GM21528 (cell line): ENCODE data around the gene APOD.
"Not testable (repeated sequence)": the region's sequence is repeated elsewhere in the genome, so short reads cannot be mapped to it uniquely, and the experiment has no call there.

Experiments
- ATAC-seq: cut with Tn5 transposase; IDR thresholded peaks from one replicate; pipeline ENCODE4 v1.9.1; 2021; ENCODE audit warnings: mild to moderate bottlenecking, moderate library complexity; ENCODE audit not compliant: unreplicated experiment, low FRiP score

The APOD gene

GRCh38 chr3:195591220-195591619 lies 7.5 kb upstream of the APOD start:
- ATAC-seq, result no peak

GRCh38 chr3:195590381-195590780 lies 6.6 kb upstream of the APOD start:
- not testable (repeated sequence) for ATAC-seq

GRCh38 chr3:195589796-195590195 lies 6.1 kb upstream of the APOD start:
- ATAC-seq, result not testable (repeated sequence)

DNA sequence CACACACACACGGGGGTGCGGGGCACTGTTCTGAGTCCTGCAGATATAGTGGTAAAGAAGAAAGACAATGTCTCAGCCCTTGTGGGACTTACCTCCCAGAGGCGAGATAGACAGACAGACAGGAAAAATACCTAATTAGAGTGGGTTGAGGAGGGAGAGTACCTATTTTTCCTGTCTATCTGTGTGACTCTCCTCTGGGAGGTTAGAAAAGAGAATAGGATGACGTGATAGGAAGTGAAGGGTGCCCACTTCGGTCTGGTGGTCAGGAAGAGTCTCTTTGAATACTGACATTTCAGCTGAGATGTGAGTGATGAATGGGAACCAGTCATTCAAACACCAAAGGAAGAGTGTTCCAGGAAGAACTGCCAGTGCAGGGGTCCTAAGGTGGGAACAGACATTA lies 4.1 kb upstream of the APOD start:
- no peak for ATAC-seq

- ATAC-seq, result no peak
Measured at GRCh38 chr3:195587406-195587805, 3.7 kb upstream of the APOD start.

DNA sequence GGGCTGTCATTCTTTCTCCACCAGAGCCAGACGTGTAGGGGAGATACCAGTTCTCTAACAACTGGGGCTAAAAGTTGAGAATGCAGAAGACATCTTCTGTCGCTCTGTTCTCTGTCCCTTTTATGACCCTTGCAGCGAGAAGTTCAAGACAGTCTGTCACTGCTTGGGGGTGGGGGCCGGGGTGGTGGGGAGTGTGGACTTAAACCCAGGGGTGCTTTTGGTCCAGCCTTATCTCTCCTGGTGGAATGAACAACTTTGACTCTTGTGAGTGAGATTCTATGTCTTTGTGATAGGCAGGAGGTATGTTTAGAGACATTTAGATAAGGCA lies 767 bp upstream of the APOD start:
- ATAC-seq, result no peak

- ATAC-seq, result no peak
Measured at GRCh38 chr3:195582947-195583346, 793 bp downstream of the APOD start.

GRCh38 chr3:195580744-195581443 lies 2.8 kb downstream of the APOD start:
- no peak for ATAC-seq

DNA sequence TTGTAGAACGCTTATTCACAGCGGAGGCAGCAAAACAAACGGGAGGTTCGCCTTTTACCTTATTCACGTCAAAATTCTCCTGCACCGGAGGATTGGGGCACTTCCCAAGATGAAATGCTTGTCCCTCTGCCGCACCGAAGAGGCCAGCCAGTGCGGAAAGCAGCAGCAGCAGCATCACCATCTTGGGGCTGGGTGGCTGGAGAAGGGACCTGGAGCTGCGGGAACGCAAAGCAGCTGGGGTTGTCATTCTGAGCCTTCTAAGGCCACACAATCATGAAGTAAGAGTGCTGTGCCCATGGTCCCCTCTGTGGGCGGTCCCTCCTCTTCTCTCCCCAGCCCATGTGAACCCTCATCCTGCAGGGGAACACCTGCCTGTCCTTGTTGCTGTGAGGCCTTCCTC lies 4.5 kb downstream of the APOD start:
- ATAC-seq, result no peak

- ATAC-seq, result no peak
Measured at GRCh38 chr3:195578565-195578964, 5.2 kb downstream of the APOD start.

DNA sequence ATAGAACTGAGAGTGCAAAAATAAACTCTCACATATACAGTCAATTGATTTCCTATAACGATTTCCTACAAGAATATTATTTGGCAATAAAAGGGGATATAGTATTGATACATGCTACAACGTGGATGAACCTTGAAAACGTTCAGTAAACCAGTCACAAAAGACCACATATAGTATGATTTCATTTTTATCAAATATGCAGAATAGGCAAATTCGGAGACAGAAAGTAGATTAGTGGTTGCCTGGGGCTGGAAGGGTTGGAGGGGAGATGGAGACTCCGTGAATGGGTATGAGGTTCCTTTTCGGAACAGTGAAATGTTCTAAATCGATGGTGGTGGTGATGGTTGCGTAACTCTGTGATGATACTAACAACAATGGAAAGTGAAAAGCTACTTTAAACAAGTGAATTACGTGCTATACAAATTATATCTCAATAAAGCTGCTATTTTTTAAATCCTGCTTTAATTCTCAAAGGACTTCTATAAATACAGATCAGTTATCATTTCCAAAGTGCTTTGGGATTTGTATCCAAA lies 6.0 kb downstream of the APOD start:
- no peak for ATAC-seq

DNA sequence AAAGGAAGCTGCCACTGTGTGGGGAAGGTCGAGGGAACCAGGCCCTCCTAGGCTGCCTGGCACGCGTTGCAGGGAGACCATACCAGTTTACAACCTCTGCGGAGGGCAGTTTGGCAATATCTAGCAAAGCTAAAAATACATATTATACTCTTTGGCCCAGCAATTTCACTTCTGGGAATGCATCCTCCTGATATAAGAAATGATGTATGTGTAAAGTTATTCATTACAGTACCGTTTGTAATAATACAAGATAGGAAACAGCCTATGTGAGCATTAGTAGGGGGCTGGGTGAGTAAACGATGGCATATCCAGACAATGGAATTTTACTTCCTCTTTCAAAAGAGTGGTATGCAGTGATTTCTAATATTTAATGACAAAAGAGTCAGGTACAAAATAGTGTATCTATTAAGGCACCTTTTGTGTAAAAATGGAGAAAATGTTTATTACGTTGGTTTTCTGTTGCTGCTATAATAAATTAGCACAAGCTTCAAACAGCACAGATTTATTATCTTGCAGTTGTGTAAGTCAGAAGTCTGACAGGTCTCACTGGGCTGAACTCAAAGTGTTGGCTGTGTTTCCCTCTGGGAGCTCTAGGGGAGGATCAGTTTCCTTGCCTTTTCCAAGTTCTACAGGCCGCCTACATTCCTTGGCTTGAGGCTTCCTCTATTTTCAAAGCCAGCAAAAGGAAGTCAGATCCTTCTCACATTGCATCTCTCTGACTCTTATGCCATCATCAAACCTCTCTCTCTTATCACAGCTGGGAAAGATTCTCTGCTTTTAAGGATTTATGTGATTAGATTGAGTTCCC lies 9.0 kb downstream of the APOD start:
- no peak for ATAC-seq

- no peak for ATAC-seq
Measured at GRCh38 chr3:195573611-195574496, 9.9 kb downstream of the APOD start.

DNA sequence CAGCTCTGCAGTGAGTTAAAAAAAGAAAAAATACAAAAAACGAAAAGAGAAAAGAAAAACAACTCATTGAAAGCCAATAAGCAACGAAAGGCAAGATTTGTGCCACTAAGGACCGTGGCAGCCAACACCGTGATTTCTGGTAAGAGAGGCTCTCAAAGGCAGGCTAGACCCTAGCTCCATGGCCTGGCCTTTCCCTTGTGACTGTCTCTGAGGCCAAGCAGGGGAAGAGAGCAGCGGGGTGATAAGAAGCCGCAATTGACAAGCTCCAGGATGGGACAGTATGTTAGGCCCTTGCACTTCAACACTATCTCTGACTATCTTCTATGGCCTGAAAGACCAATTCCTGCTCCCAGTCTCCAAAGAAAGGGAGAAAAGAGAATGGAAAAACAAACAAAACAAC lies 12.4 kb downstream of the APOD start:
- ATAC-seq, result no peak

DNA sequence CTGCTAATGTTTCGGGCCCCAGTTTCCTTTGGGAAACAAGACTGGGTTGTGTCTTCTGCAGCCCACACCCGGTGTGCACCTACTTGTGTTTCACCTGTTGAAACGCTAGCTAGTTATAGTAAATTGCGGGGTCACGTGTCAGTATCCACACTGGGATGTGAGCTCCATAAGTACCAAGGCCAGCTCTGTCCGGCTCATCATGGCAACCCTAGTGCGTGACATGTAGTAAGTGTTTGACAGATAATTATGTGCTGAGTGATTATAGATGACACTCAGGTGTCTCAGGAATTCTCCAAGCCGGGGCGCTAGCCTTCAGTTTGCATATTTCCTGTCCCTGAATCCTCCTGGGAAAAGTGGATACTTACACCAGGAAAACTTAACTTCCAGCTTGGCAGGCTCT lies 12.8 kb downstream of the APOD start:
- no peak for ATAC-seq

DNA sequence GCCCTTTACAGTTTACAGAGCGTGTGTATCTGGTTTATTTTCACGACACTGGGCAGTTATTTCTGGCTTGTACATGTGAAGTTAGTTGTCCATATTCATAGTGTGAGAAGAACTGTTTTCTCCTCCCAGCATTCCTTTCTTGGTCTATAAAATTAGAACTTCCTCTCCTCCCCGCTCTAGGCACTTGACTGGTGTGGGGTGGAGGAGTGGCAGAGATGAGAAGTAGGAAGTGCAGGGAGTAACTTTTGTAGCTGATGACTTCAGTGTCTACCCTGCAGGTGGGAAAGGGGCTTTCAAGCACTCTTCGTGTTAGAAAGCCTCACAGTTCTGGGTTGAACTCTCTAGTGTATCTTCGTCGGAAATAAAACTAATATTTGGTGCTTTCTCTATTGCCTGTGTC lies 13.4 kb downstream of the APOD start:
- ATAC-seq, result no peak

DNA sequence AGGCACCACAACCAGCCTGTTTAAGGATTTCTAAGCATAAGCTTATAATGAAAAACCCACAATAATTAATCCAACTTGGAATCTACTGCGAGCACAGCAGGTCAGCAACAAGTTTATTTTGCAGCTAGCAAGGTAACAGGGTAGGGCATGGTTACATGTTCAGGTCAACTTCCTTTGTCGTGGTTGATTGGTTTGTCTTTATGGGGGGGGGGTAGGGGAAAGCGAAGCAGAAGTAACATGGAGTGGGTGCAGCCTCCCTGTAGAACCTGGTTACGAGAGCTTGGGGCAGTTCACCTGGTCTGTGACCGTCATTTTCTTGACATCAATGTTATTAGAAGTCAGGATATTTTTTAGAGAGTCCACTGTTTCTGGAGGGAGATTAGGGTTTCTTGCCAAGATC lies 15.1 kb downstream of the APOD start:
- no peak for ATAC-seq

DNA sequence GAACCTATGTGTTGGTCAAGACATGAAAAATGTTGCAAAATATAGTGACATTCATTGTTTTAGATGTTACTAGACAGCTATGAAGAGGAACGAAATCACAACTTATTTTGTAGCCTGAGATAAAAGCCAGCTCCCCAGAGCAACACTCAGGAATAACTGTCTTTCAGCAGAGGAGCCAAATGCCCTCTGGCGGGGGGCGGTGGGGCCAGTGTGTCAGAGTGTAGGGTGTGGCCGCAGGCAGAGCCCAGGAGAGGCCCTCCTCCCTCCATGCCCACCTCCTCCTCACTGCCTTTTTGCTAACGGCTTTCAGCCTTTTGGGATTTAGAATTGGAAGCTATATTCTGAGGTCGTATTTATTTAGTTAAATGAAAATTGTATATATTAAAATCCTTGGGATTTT lies 16.9 kb downstream of the APOD start:
- no peak for ATAC-seq

- no peak for ATAC-seq
Measured at GRCh38 chr3:195565716-195566115, 18.0 kb downstream of the APOD start.

DNA sequence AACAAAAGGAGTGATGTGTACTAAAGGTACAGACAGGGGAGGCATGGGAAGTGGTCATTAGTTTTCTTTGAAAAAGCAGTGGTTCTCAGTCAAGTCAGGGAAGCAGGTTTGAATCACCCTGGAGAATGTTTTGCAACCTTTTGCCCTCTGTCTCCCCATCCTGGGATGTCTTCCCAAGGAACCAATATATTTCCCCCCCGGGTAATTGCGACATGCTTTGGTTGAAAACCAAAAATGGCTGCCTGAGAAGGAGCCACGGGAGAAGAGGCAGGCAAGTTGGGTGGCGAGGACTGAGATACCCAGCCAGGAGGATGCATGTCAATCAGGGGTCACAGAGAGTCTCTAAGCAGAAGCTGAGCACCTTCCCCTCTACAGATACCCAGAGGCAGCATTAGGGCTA lies 20.4 kb downstream of the APOD start:
- no peak for ATAC-seq
